ENCODE data around the gene EXOC5. TPM values are rescaled to one million over a fixed set of nuclear protein-coding genes. Genes with fewer than 3 reads are reported as not detected.

Gene EXOC5
- polyA plus RNA-seq, 1 donor (not counting 4 experiments of a cell fraction or from before 2014, with no cell fraction given), result 48.2 TPM

- no peak for TF ChIP-seq EZH2 (IDR thresholded peaks at IDR 0.05; ENCODE audit: low read length)
- TF ChIP-seq CTCF (optimal IDR thresholded peaks at IDR 0.05 in 1 of 3, IDR thresholded peaks at IDR 0.05 in 1 of 3, conservative IDR thresholded peaks at IDR 0.05 in 1 of 3; ENCODE audit: extremely low read depth in 1 of 3, insufficient read depth in 2 of 3, low read length in 3 of 3), result no peak
- Histone ChIP-seq H3K9ac (ENCODE audit: control insufficient read depth, extremely low read depth, insufficient read depth, low read length) (no peak overlapping the region), H3K4me1 (ENCODE audit: control insufficient read depth, extremely low read depth, insufficient read depth, low read length) (no peaks in the 10 kb centered on the region), H2AFZ (ENCODE audit: control insufficient read depth, low read length) (no peak overlapping the region), H3K4me2 (ENCODE audit: control insufficient read depth, extremely low read depth, insufficient read depth, low read depth, low read length) (no peak overlapping the region), H4K20me1 (ENCODE audit: control insufficient read depth, extremely low read depth, insufficient read depth, low read length) (no peaks in the 10 kb centered on the region), H3K79me2 (ENCODE audit: control insufficient read depth, insufficient read depth, low read length) (no peaks in the 10 kb centered on the region), H3K36me3 (ENCODE audit: control insufficient read depth in 2 of 2, extremely low read depth in 1 of 2, insufficient read depth in 2 of 2, low read length in 2 of 2) (no peaks in the 10 kb centered on the region), H3K9me3 (ENCODE audit: control insufficient read depth, low read depth, low read length) (no peaks in the 10 kb centered on the region), H3K27me3 (ENCODE audit: control insufficient read depth, extremely low read depth, insufficient read depth, low read length) (no peaks in the 10 kb centered on the region), H3K4me3 (ENCODE audit: control insufficient read depth in 2 of 3, extremely low read depth in 1 of 3, insufficient read depth in 2 of 3, low read depth in 1 of 3, low read length in 3 of 3) (no peak overlapping the region), H3K9me1 (ENCODE audit: control insufficient read depth, extremely low read depth, insufficient read depth, low read length) (no peaks in the 10 kb centered on the region), H3K27ac (ENCODE audit: control insufficient read depth, insufficient read depth, low read length) (no peak overlapping the region)
- dilution Hi-C loops (cut with MboI; ENCODE audit: extremely low pct_ligation_motif_present, low sequenced_read_pairs), result no loop called here
- FAIRE-seq (peak; percentile 59), DNase-seq (ENCODE audit: low read depth, low spot score) (no peak)
Measured at GRCh38 chr14:57171903-57172302, 96.8 kb downstream of the EXOC5 start.

- no peak for TF ChIP-seq CTCF (optimal IDR thresholded peaks at IDR 0.05 in 1 of 3, IDR thresholded peaks at IDR 0.05 in 1 of 3, conservative IDR thresholded peaks at IDR 0.05 in 1 of 3; ENCODE audit: extremely low read depth in 1 of 3, insufficient read depth in 2 of 3, low read length in 3 of 3)
- no peak for TF ChIP-seq EZH2 (IDR thresholded peaks at IDR 0.05; ENCODE audit: low read length)
- Histone ChIP-seq H3K4me3 (ENCODE audit: control insufficient read depth in 2 of 3, extremely low read depth in 1 of 3, insufficient read depth in 2 of 3, low read depth in 1 of 3, low read length in 3 of 3) (no peak overlapping the region), H3K9me3 (ENCODE audit: control insufficient read depth, low read depth, low read length) (no peaks in the 10 kb centered on the region), H4K20me1 (ENCODE audit: control insufficient read depth, extremely low read depth, insufficient read depth, low read length) (no peaks in the 10 kb centered on the region), H3K9me1 (ENCODE audit: control insufficient read depth, extremely low read depth, insufficient read depth, low read length) (no peaks in the 10 kb centered on the region), H3K27me3 (ENCODE audit: control insufficient read depth, extremely low read depth, insufficient read depth, low read length) (no peaks in the 10 kb centered on the region), H3K36me3 (ENCODE audit: control insufficient read depth in 2 of 2, extremely low read depth in 1 of 2, insufficient read depth in 2 of 2, low read length in 2 of 2) (no peaks in the 10 kb centered on the region), H3K9ac (ENCODE audit: control insufficient read depth, extremely low read depth, insufficient read depth, low read length) (no peak overlapping the region), H3K4me1 (ENCODE audit: control insufficient read depth, extremely low read depth, insufficient read depth, low read length) (no peaks in the 10 kb centered on the region), H2AFZ (ENCODE audit: control insufficient read depth, low read length) (no peak overlapping the region), H3K4me2 (ENCODE audit: control insufficient read depth, extremely low read depth, insufficient read depth, low read depth, low read length) (no peak overlapping the region), H3K79me2 (ENCODE audit: control insufficient read depth, insufficient read depth, low read length) (no peaks in the 10 kb centered on the region), H3K27ac (ENCODE audit: control insufficient read depth, insufficient read depth, low read length) (no peak overlapping the region)
- dilution Hi-C loops (cut with MboI; ENCODE audit: extremely low pct_ligation_motif_present, low sequenced_read_pairs), result no loop called here
- DNase-seq (ENCODE audit: low read depth, low spot score) (no peak), FAIRE-seq (no peak)
Measured at GRCh38 chr14:57171363-57171762, 97.3 kb downstream of the EXOC5 start.

All from keratinocyte (primary cell).